ENCODE measurements around the gene OR13C5.

The OR13C5 gene

DNA sequence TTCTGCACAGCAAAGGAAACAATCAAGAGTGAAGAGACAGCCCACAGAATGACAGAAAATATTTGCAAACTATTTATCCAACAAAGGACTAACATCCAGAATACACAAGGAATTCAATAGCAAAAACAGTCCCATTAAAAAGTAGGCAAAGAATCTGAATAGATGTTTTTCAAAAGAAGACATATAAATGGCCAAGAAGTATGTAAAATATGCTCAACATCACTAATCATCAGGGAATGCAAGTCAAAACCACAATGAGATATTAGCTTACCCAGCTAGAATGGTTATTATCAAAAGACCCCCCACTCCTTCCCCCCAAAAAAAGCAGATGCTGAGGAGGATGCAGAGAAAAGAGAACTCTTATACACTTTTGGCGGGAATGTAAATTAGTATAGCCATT, 43.7 kb downstream of the OR13C5 start:
- TF ChIP-seq POLR2A (IDR thresholded peaks at IDR 0.05; ENCODE audit: low read depth, low read length) (no peak), POLR2AphosphoS5 (IDR thresholded peaks at IDR 0.05; ENCODE audit: low read depth, low read length) (no peak), PAX5 (IDR thresholded peaks at IDR 0.05; ENCODE audit: insufficient read depth, low read length, severe bottlenecking) (no peak), POU2F2 (IDR thresholded peaks at IDR 0.05; ENCODE audit: low read depth, low read length) (no peak), TAF1 (IDR thresholded peaks at IDR 0.05; ENCODE audit: low read depth, low read length) (no peak), SPI1 (IDR thresholded peaks at IDR 0.05; ENCODE audit: low read depth, low read length) (no peak)
- no peak for FAIRE-seq
- no peak for DNase-seq (ENCODE audit: insufficient read length, low spot score)

DNA sequence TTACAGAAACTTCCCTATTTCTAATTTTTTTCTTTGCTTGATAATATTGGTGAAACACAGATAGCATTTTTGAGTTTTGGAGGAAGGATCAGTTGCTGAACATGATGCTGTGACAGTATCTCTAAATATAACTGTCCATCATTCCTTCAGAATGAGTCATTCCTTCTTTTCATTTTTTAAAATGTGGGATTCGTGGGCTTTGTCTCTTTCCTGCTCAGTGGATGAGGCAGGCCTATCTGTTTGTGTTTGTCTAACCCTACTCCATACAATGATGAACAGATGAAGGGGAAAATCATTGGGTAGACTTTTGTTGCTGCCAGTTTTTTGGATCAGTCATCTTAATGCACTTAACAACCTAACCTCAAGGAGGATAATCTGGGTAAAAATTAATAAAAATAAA, 46.0 kb downstream of the OR13C5 start:
- no peak for TF ChIP-seq POLR2A (IDR thresholded peaks at IDR 0.05; ENCODE audit: low read depth, low read length)
- DNase-seq (ENCODE audit: insufficient read length, low spot score): no peak
- FAIRE-seq: no peak
